HEK293 (cell line): ENCODE data around the gene CDH23.

Experiments
- CTCF ChIA-PET: fragments of 350-600 bp; formaldehyde crosslinking; extraction: SDS; loops from one replicate; lab custom pipeline; 2021; ENCODE audit warnings: antibody characterized with exemption; lab: Yijun Ruan, JAX
- POLR2A ChIA-PET: fragments of 300-600 bp; formaldehyde crosslinking; extraction: SDS; loops from one replicate; lab custom pipeline; 2020; ENCODE audit warnings: antibody characterized with exemption, inconsistent platforms; lab: Yijun Ruan, JAX
- H3K27ac ChIP-seq: fragments of 200-500 bp; sonication (Bioruptor generic); 2 replicates; pipeline ENCODE4 v1.5.1; 2014; ENCODE audit warnings: low read depth, low read length, control low read depth, inconsistent platforms; ENCODE audit errors: extremely low read depth
- H3K36me3 ChIP-seq, 2 experiments: fragments of 200-500 bp in 1 of 2; sonication (Bioruptor generic) in 1 of 2; 1 replicate in 1 of 2; 2 replicates in 1 of 2; pipeline ENCODE4 v1.5.1; 2014 to 2017; ENCODE audit warnings: inconsistent platforms in 2 of 2, low read length in 2 of 2; ENCODE audit not compliant: control insufficient read depth in 2 of 2, insufficient read depth in 1 of 2
- H3K4me1 ChIP-seq: fragments of 200-500 bp; sonication (Bioruptor generic); 2 replicates; pipeline ENCODE4 v1.5.1; 2014; ENCODE audit warnings: mild to moderate bottlenecking, low read length, inconsistent platforms; ENCODE audit not compliant: control insufficient read depth, insufficient read depth
- H3K4me3 ChIP-seq: 2 replicates; pipeline ENCODE4 v1.5.1; 2011; ENCODE audit warnings: low read depth, mild to moderate bottlenecking, control low read depth, low read length, moderate library complexity
- H3K9me3 ChIP-seq: fragments of 200-500 bp; sonication (Bioruptor generic); 2 replicates; pipeline ENCODE4 v1.5.1; 2014; ENCODE audit warnings: low read depth, low read length, inconsistent platforms; ENCODE audit not compliant: control insufficient read depth, insufficient read depth
- CTCF ChIP-seq: fragments of 450-650 bp; formaldehyde crosslinking; IDR thresholded peaks from 2 replicates; pipeline ENCODE4 v1.5.1; 2016; ENCODE audit warnings: missing biosample characterization, missing genetic modification characterization
- HIC1 ChIP-seq: fragments of 450-650 bp; formaldehyde crosslinking; IDR thresholded peaks from 2 replicates; pipeline ENCODE4 v1.5.1; 2016; ENCODE audit warnings: missing biosample characterization, missing genetic modification characterization
- INSM2 ChIP-seq: fragments of 450-650 bp; formaldehyde crosslinking; IDR thresholded peaks from 2 replicates; pipeline ENCODE4 v1.5.1; 2016; ENCODE audit warnings: missing biosample characterization, missing genetic modification characterization
- SETDB1 ChIP-seq: IDR thresholded peaks from one replicate; pipeline ENCODE4 v1.6.1; 2017; ENCODE audit warnings: mild to moderate bottlenecking, low read length, moderate library complexity, mixed read lengths; ENCODE audit not compliant: insufficient read length
- SP2 ChIP-seq: fragments of 450-650 bp; formaldehyde crosslinking; IDR thresholded peaks from 2 replicates; pipeline ENCODE4 v1.5.1; 2016; ENCODE audit warnings: missing biosample characterization, missing genetic modification characterization
- WT1 ChIP-seq: fragments of 450-650 bp; formaldehyde crosslinking; IDR thresholded peaks from 2 replicates; pipeline ENCODE4 v1.5.1; 2016; ENCODE audit warnings: missing biosample characterization, missing genetic modification characterization
- YY1 ChIP-seq: fragments of 450-650 bp; formaldehyde crosslinking; IDR thresholded peaks from 2 replicates; pipeline ENCODE4 v1.5.1; 2018; ENCODE audit warnings: missing biosample characterization, missing genetic modification characterization
- ZBTB17 ChIP-seq: fragments of 450-650 bp; formaldehyde crosslinking; IDR thresholded peaks from 2 replicates; pipeline ENCODE4 v1.5.1; 2016; ENCODE audit warnings: missing biosample characterization, missing genetic modification characterization
- ZBTB20 ChIP-seq: fragments of 450-650 bp; formaldehyde crosslinking; IDR thresholded peaks from 2 replicates; pipeline ENCODE4 v1.5.1; 2016; ENCODE audit warnings: missing biosample characterization, missing genetic modification characterization
- ZBTB48 ChIP-seq: fragments of 450-650 bp; formaldehyde crosslinking; IDR thresholded peaks from 2 replicates; pipeline ENCODE4 v1.5.1; 2016; ENCODE audit warnings: missing biosample characterization, missing genetic modification characterization
- ZBTB8A ChIP-seq: fragments of 450-650 bp; formaldehyde crosslinking; IDR thresholded peaks from 2 replicates; pipeline ENCODE4 v1.5.1; 2016; ENCODE audit warnings: missing biosample characterization, missing genetic modification characterization
- ZFP41 ChIP-seq: fragments of 450-650 bp; formaldehyde crosslinking; IDR thresholded peaks from 2 replicates; pipeline ENCODE4 v1.5.1; 2016; ENCODE audit warnings: missing biosample characterization, missing genetic modification characterization, borderline replicate concordance
- ZIC2 ChIP-seq: fragments of 450-650 bp; formaldehyde crosslinking; IDR thresholded peaks from 2 replicates; pipeline ENCODE4 v1.5.1; 2016; ENCODE audit warnings: missing biosample characterization, missing genetic modification characterization
- ZNF121 ChIP-seq: fragments of 450-650 bp; formaldehyde crosslinking; IDR thresholded peaks from 2 replicates; pipeline ENCODE4 v1.5.1; 2016; ENCODE audit warnings: missing biosample characterization, missing genetic modification characterization
- ZNF140 ChIP-seq: fragments of 450-650 bp; formaldehyde crosslinking; IDR thresholded peaks from 2 replicates; pipeline ENCODE4 v1.5.1; 2016; ENCODE audit warnings: missing biosample characterization, missing genetic modification characterization
- ZNF211 ChIP-seq: fragments of 450-650 bp; formaldehyde crosslinking; IDR thresholded peaks from 2 replicates; pipeline ENCODE4 v1.5.1; 2016; ENCODE audit warnings: low read depth, missing biosample characterization, missing genetic modification characterization
- ZNF239 ChIP-seq: fragments of 450-650 bp; formaldehyde crosslinking; IDR thresholded peaks from 2 replicates; pipeline ENCODE4 v1.5.1; 2016; ENCODE audit warnings: missing biosample characterization, missing genetic modification characterization
- ZNF37A ChIP-seq: fragments of 450-650 bp; IDR thresholded peaks from 2 replicates; pipeline ENCODE4 v1.5.1; 2018; ENCODE audit warnings: missing biosample characterization, missing genetic modification characterization
- ZNF391 ChIP-seq: fragments of 450-650 bp; formaldehyde crosslinking; IDR thresholded peaks from 2 replicates; pipeline ENCODE4 v1.5.1; 2016; ENCODE audit warnings: low read depth, missing biosample characterization, missing genetic modification characterization, borderline replicate concordance
- ZNF549 ChIP-seq: fragments of 450-650 bp; IDR thresholded peaks from 2 replicates; pipeline ENCODE4 v1.5.1; 2018; ENCODE audit warnings: missing biosample characterization, missing genetic modification characterization, mild to moderate bottlenecking, inconsistent platforms, moderate library complexity
- ZNF571 ChIP-seq: fragments of 450-650 bp; formaldehyde crosslinking; IDR thresholded peaks from 2 replicates; pipeline ENCODE4 v1.5.0; 2017; ENCODE audit warnings: missing biosample characterization, missing genetic modification characterization
- ZNF623 ChIP-seq: fragments of 450-650 bp; formaldehyde crosslinking; IDR thresholded peaks from 2 replicates; pipeline ENCODE4 v1.5.1; 2016; ENCODE audit warnings: missing biosample characterization, missing genetic modification characterization
- ZNF624 ChIP-seq: fragments of 450-650 bp; formaldehyde crosslinking; IDR thresholded peaks from 2 replicates; pipeline ENCODE4 v1.5.1; 2017; ENCODE audit warnings: missing biosample characterization, missing genetic modification characterization
- ZNF660 ChIP-seq: fragments of 450-650 bp; IDR thresholded peaks from 2 replicates; pipeline ENCODE4 v1.5.1; 2018; ENCODE audit warnings: missing biosample characterization, mild to moderate bottlenecking, missing genetic modification characterization
- ZNF670 ChIP-seq: fragments of 450-650 bp; formaldehyde crosslinking; IDR thresholded peaks from 2 replicates; pipeline ENCODE4 v1.5.1; 2016; ENCODE audit warnings: missing biosample characterization, missing genetic modification characterization, low read depth
- ZNF776 ChIP-seq: fragments of 450-650 bp; formaldehyde crosslinking; IDR thresholded peaks from 2 replicates; pipeline ENCODE4 v1.5.0; 2017; ENCODE audit warnings: missing biosample characterization, missing genetic modification characterization, borderline replicate concordance
- ZNF830 ChIP-seq: fragments of 450-650 bp; IDR thresholded peaks from 2 replicates; pipeline ENCODE4 v1.5.0; 2018; ENCODE audit warnings: missing biosample characterization, missing genetic modification characterization, low read depth, mild to moderate bottlenecking, moderate library complexity

Gene CDH23

GRCh38 chr10:71522442-71523144 lies 125.9 kb downstream of the CDH23 start:
- CTCF ChIA-PET = interaction anchor here (0.5 to 1.2 kb wide), 12 partner anchors 9 to 709 kb away, joined by 3 to 6 read pairs (median 3); no protein-coding TSS in a partner anchor
- Histone ChIP-seq H3K27ac (no peak overlapping the region), H3K9me3 (no peaks in the 10 kb centered on the region), H3K4me1 (no peaks in the 10 kb centered on the region), H3K36me3 (no peaks in the 10 kb centered on the region), H3K4me3 (no peak overlapping the region)
- POLR2A ChIA-PET = interaction anchor here (1.2 kb wide), 1 partner anchor 38 kb away, joined by 3 read pairs; no protein-coding TSS in a partner anchor
- TF ChIP-seq ZNF121 (tag by site-specific recombination) = no peak
- no peak for TF ChIP-seq ZFP41 (tag by site-specific recombination)
- 0 out of 2 replicates have a peak, but pooled peaks have one; percentile 11 for TF ChIP-seq CTCF (tag by site-specific recombination)
- no peak for TF ChIP-seq ZNF37A
- TF ChIP-seq ZIC2 (tag by site-specific recombination) = peak; percentile 30; the same call in 1 of the 2 replicates
- TF ChIP-seq YY1 (tag by site-specific recombination) = no peak
- TF ChIP-seq ZNF776 (tag by site-specific recombination) = no peak

GRCh38 chr10:71523756-71524155 lies 127.0 kb downstream of the CDH23 start:
- H3K9me3 ChIP-seq = no peaks in the 10 kb centered on the region
- H3K4me1 ChIP-seq = no peaks in the 10 kb centered on the region
- POLR2A ChIA-PET = no interaction called here
- CTCF ChIA-PET = interaction anchor here (0.7 to 1.1 kb wide), 3 partner anchors 10 to 250 kb away, joined by 3 to 4 read pairs (median 3); no protein-coding TSS in a partner anchor
- no peaks in the 10 kb centered on the region for H3K36me3 ChIP-seq
- TF ChIP-seq INSM2 (tag by site-specific recombination) (no peak), ZNF623 (tag by site-specific recombination) (peak; percentile 95), ZBTB17 (no peak), SP2 (tag by site-specific recombination) (no peak), ZNF670 (no peak), ZNF391 (no peak)
- H3K4me3 ChIP-seq = no peak overlapping the region
- H3K27ac ChIP-seq = no peak overlapping the region

GRCh38 chr10:71525092-71525491 lies 128.4 kb downstream of the CDH23 start:
- H3K27ac ChIP-seq = no peak overlapping the region
- no peaks in the 10 kb centered on the region for H3K4me1 ChIP-seq
- no peaks in the 10 kb centered on the region for H3K9me3 ChIP-seq
- CTCF ChIA-PET = interaction anchor here (1.9 kb wide), 1 partner anchor 45 kb away, joined by 4 read pairs; no protein-coding TSS in a partner anchor
- POLR2A ChIA-PET = no interaction called here
- H3K4me3 ChIP-seq = no peak overlapping the region
- H3K36me3 ChIP-seq = no peaks in the 10 kb centered on the region
- TF ChIP-seq ZBTB8A (tag by site-specific recombination) (no peak), ZNF624 (tag by site-specific recombination) (no peak), ZBTB48 (tag by site-specific recombination) (no peak), ZNF830 (no peak), ZBTB20 (no peak), ZIC2 (tag by site-specific recombination) (no peak), ZNF549 (tag by site-specific recombination) (no peak), WT1 (tag by site-specific recombination) (no peak), ZNF571 (tag by site-specific recombination) (no peak), HIC1 (no peak), SETDB1 (no peak), YY1 (tag by site-specific recombination) (no peak), ZNF660 (tag by site-specific recombination) (no peak), ZNF239 (tag by site-specific recombination) (no peak), ZNF140 (tag by site-specific recombination) (no peak), ZNF211 (no peak)
